SK-N-SH (cell line): ENCODE results near the gene GIMAP2. TPM values are rescaled to one million over a fixed set of nuclear protein-coding genes. Genes with fewer than 3 reads are reported as not detected.

ENCODE experiments used
- CTCF ChIA-PET: fragments of 300-600, 350-600 bp; formaldehyde crosslinking; extraction: SDS; loops from one replicate; lab custom pipeline; 2021; lab: Yijun Ruan, JAX
- POLR2A ChIA-PET: fragments of 350-600 bp; sonication (Branson Sonifier 250); formaldehyde crosslinking; extraction: SDS; loops from one replicate; lab custom pipeline; 2020; ENCODE audit warnings: antibody characterized with exemption, inconsistent platforms; lab: Yijun Ruan, JAX
- DNase-seq: peaks from one replicate; pipeline ENCODE4 v3.0.0; 2012
- H2AFZ ChIP-seq: fragments of 200-600 bp; sonication (generic); 2 replicates; pipeline ENCODE4 v1.8.1; 2016; ENCODE audit warnings: antibody characterized with exemption, mild to moderate bottlenecking, low read depth
- H3F3A ChIP-seq: fragments of 200-600 bp; sonication (generic); replicated peaks from 2 replicates; pipeline ENCODE3; 2016; ENCODE audit warnings: antibody characterized with exemption, mild to moderate bottlenecking; ENCODE audit not compliant: insufficient read depth
- H3K27ac ChIP-seq, 2 experiments: fragments of 200-500 bp in 1 of 2; fragments of 200-600 bp in 1 of 2; sonication (Bioruptor generic) in 1 of 2; sonication (generic), shearing (Covaris generic) in 1 of 2; 2 replicates each; pipeline versions ENCODE4 v1.5.1 to v1.6.1; 2014 to 2016; ENCODE audit warnings: low read depth in 2 of 2, inconsistent platforms in 1 of 2, low read length in 1 of 2, mild to moderate bottlenecking in 1 of 2, mixed read lengths in 1 of 2
- H3K27me3 ChIP-seq: fragments of 200-600 bp; sonication (generic), shearing (Covaris generic); 2 replicates; pipeline ENCODE4 v1.6.1; 2016; ENCODE audit warnings: mixed run types; ENCODE audit not compliant: insufficient read depth
- H3K36me3 ChIP-seq, 2 experiments: fragments of 200-500 bp in 1 of 2; fragments of 200-600 bp in 1 of 2; sonication (Bioruptor generic) in 1 of 2; sonication (generic) in 1 of 2; replicated peaks in 1 of 2; 2 replicates each; pipeline versions ENCODE3 to v1.5.1; 2014 to 2016; ENCODE audit warnings: low read length in 1 of 2, mild to moderate bottlenecking in 1 of 2; ENCODE audit not compliant: insufficient read depth in 2 of 2, control insufficient read depth in 1 of 2
- H3K4me1 ChIP-seq, 2 experiments: fragments of 200-500 bp in 1 of 2; fragments of 200-600 bp in 1 of 2; sonication (Bioruptor generic) in 1 of 2; sonication (generic), shearing (Covaris generic) in 1 of 2; 2 replicates each; pipeline versions ENCODE4 v1.5.1 to v1.6.1; 2014 to 2016; ENCODE audit warnings: low read depth in 1 of 2, low read length in 1 of 2, mixed run types in 1 of 2; ENCODE audit not compliant: insufficient read depth in 2 of 2, control insufficient read depth in 1 of 2
- H3K4me2 ChIP-seq: fragments of 200-600 bp; sonication (generic), shearing (Covaris generic); 2 replicates; pipeline ENCODE4 v1.6.1; 2017; ENCODE audit warnings: mixed run types
- H3K4me3 ChIP-seq, 2 experiments: fragments of 200-500 bp in 1 of 2; fragments of 200-600 bp in 1 of 2; sonication (Bioruptor generic) in 1 of 2; sonication (generic), shearing (Covaris generic) in 1 of 2; 2 replicates each; pipeline versions ENCODE4 v1.5.1 to v1.8.1; 2014 to 2016; ENCODE audit warnings: low read depth in 2 of 2, inconsistent platforms in 1 of 2, low read length in 1 of 2, mild to moderate bottlenecking in 1 of 2, mixed read lengths in 1 of 2, moderate library complexity in 1 of 2
- H3K79me2 ChIP-seq: fragments of 200-600 bp; sonication (generic); 2 replicates; pipeline ENCODE4 v1.8.1; 2017; ENCODE audit warnings: mild to moderate bottlenecking; ENCODE audit not compliant: insufficient read depth
- H3K9ac ChIP-seq: fragments of 200-600 bp; sonication (generic); 2 replicates; pipeline ENCODE4 v1.6.1; 2017; ENCODE audit warnings: mixed run types
- H3K9me2 ChIP-seq: fragments of 200-600 bp; sonication (generic); 2 replicates; pipeline ENCODE4 v1.6.1; 2017; ENCODE audit warnings: mixed run types
- H3K9me3 ChIP-seq: fragments of 200-600 bp; sonication (generic); 2 replicates; pipeline ENCODE4 v1.6.1; 2017; ENCODE audit warnings: mixed run types, mild to moderate bottlenecking, moderate library complexity
- H4K20me1 ChIP-seq: fragments of 200-600 bp; sonication (generic); 2 replicates; pipeline ENCODE4 v1.6.1; 2017; ENCODE audit warnings: mild to moderate bottlenecking, mixed run types; ENCODE audit not compliant: insufficient read depth
- CHD2 ChIP-seq: fragments of 150-350 bp; IDR thresholded peaks from 2 replicates; pipeline ENCODE4 v1.6.1; 2018; ENCODE audit warnings: low read length; ENCODE audit not compliant: partially characterized antibody
- EP300 ChIP-seq, 2 experiments: IDR thresholded peaks; 2 replicates each; pipeline versions ENCODE4 v1.4.0 to v1.6.1; 2012; ENCODE audit warnings: borderline replicate concordance in 1 of 2, low read depth in 1 of 2, low read length in 1 of 2
- FOSL2 ChIP-seq: IDR thresholded peaks from 2 replicates; pipeline ENCODE4 v1.4.0; 2012; ENCODE audit warnings: low read depth, mild to moderate bottlenecking, moderate library complexity, borderline replicate concordance
- FOXM1 ChIP-seq: IDR thresholded peaks from 2 replicates; pipeline ENCODE4 v1.4.0; 2012; ENCODE audit warnings: low read depth, mild to moderate bottlenecking
- GABPA ChIP-seq: IDR thresholded peaks from 2 replicates; pipeline ENCODE4 v1.4.0; 2012; ENCODE audit warnings: low read depth, mild to moderate bottlenecking
- JUND ChIP-seq: IDR thresholded peaks from 2 replicates; pipeline ENCODE4 v1.4.0; 2012
- NFIC ChIP-seq: IDR thresholded peaks from 2 replicates; pipeline ENCODE4 v1.4.0; 2012; ENCODE audit warnings: borderline replicate concordance
- NRF1 ChIP-seq: IDR thresholded peaks from 2 replicates; pipeline ENCODE4 v1.6.1; 2012; ENCODE audit warnings: low read depth, mild to moderate bottlenecking, low read length
- POLR2AphosphoS5 ChIP-seq: IDR thresholded peaks from 2 replicates; pipeline ENCODE4 v1.6.1; 2012; ENCODE audit warnings: low read depth, low read length
- RAD21 ChIP-seq: IDR thresholded peaks from 2 replicates; pipeline ENCODE4 v1.6.1; 2012; ENCODE audit warnings: mild to moderate bottlenecking, low read length
- RCOR1 ChIP-seq: fragments of 150-350 bp; IDR thresholded peaks from 2 replicates; pipeline ENCODE4 v1.6.1; 2017; ENCODE audit warnings: antibody characterized with exemption, low read length
- SIN3A ChIP-seq: IDR thresholded peaks from 2 replicates; pipeline ENCODE4 v1.6.1; 2012; ENCODE audit warnings: low read depth, mild to moderate bottlenecking, low read length, moderate library complexity, borderline replicate concordance
- TAF1 ChIP-seq: IDR thresholded peaks from 2 replicates; pipeline ENCODE4 v1.6.1; 2012; ENCODE audit warnings: low read depth, mild to moderate bottlenecking, low read length, moderate library complexity, borderline replicate concordance
- YY1 ChIP-seq: IDR thresholded peaks from 2 replicates; pipeline ENCODE4 v1.4.0; 2012; ENCODE audit warnings: low read depth, mild to moderate bottlenecking
- WGBS: methylation state at CpG from one replicate; pipeline ENCODE4 v1.1.6; 2017; ENCODE audit warnings: low lambda C conversion rate; 5-methylcytosine and 5-hydroxymethylcytosine counted together
- polyA plus RNA-seq, 3 experiments: library from polyadenylated mRNA; depleted of rRNA; stranded (reverse); fragments of >200 nt; gene quantifications; 2 replicates each; pipeline ENCODE4 v1.2.3, GENCODE V29; 2012
- TF ChIP-seq, protein P1 (sequence below): IDR thresholded peaks from 2 replicates; pipeline ENCODE4; 2012

Gene GIMAP2
- polyA plus RNA-seq, 1 of the 3 experiments (the other 2 are of a cell fraction): 4.1 TPM

GRCh38 chr7:150695654-150696053 lies 10.1 kb downstream of the GIMAP2 start:
- no peak for DNase-seq
- Histone ChIP-seq H3K27me3 (no peaks in the 10 kb centered on the region), H3K9ac (no peak overlapping the region), H4K20me1 (no peaks in the 10 kb centered on the region), H3K79me2 (no peaks in the 10 kb centered on the region), H3K36me3 (no peaks in the 10 kb centered on the region), H3K9me2 (no peaks in the 10 kb centered on the region), H3K4me2 (no peak overlapping the region), H2AFZ (no peak overlapping the region), H3K4me3 (no peak overlapping the region), H3K9me3 (no peaks in the 10 kb centered on the region), H3K4me1 (no peaks in the 10 kb centered on the region), H3K27ac (no peak overlapping the region), H3F3A (no peaks in the 10 kb centered on the region)
- TF ChIP-seq POLR2AphosphoS5 (no peak), TAF1 (no peak), RAD21 (no peak), CHD2 (no peak)
- POLR2A ChIA-PET: no interaction called here
- 0% methylated on average over 2 of the region's 2 CpGs for WGBS
- CTCF ChIA-PET: no interaction called here

DNA sequence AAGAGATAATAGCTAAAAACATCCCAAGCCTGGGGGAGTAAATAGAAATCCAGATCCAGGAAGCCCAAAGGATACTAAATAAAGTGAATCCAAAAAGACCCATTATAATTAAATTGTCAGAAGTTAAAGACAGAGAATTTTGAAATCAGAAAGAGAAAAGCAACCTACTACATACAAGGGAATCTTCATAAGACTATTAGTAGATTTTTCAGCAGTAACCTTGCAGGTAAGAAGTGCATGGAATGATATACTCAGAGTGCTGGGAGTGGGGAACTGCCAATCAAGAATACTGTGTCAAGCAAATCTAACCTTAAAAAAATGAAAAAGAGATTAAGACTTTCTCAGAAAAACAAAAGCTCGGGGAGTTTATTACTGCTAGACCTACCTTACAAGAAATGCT lies 17.7 kb downstream of the GIMAP2 start:
- peaks cover 17% of the 10 kb centered on the region for H3K9me3 ChIP-seq
- no peak for DNase-seq
- H3K27ac ChIP-seq: no peak overlapping the region
- H3K4me3 ChIP-seq: no peak overlapping the region
- H3K9me2 ChIP-seq: no peaks in the 10 kb centered on the region
- WGBS: 0% methylated on average over 1 of the region's 1 CpG
- POLR2A ChIA-PET: no interaction called here
- H3K79me2 ChIP-seq: no peaks in the 10 kb centered on the region
- no peak overlapping the region for H3K9ac ChIP-seq
- H3K36me3 ChIP-seq: no peaks in the 10 kb centered on the region
- no peak overlapping the region for H3K4me2 ChIP-seq
- H3K4me1 ChIP-seq: no peaks in the 10 kb centered on the region
- CTCF ChIA-PET: no interaction called here
- H3F3A ChIP-seq: no peaks in the 10 kb centered on the region
- H3K27me3 ChIP-seq: no peaks in the 10 kb centered on the region
- no peak for TF ChIP-seq GABPA
- no peak for TF ChIP-seq JUND
- no peak for TF ChIP-seq NRF1
- TF ChIP-seq SIN3A: no peak
- TF ChIP-seq FOSL2: no peak
- TF ChIP-seq YY1: no peak
- TF ChIP-seq NFIC: no peak
- no peak for TF ChIP-seq POLR2AphosphoS5
- H4K20me1 ChIP-seq: no peaks in the 10 kb centered on the region
- no peak overlapping the region for H2AFZ ChIP-seq

DNA sequence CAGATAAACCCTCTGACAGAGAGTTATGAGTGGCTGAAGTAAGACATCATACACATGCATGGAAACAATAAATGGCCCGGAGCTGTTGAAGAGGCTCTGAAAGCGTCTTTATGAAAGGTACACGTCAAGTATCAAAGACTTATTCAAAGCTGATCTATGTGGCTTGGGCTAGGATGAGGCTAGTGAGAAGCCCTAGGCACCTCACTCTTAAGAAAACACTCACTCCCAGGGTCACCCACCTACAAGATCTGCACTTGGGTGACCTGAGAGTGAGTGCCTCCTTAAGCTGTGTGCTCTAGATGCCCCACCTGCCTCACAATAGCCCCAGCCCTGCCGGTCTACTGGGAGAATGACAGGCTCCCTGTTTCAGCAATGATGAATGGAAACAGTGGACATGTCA lies 29.8 kb downstream of the GIMAP2 start:
- H3K79me2 ChIP-seq: no peaks in the 10 kb centered on the region
- no peaks in the 10 kb centered on the region for H3F3A ChIP-seq
- WGBS: 8% methylated on average over 4 of the region's 4 CpGs
- H3K36me3 ChIP-seq: no peaks in the 10 kb centered on the region
- DNase-seq: no peak
- H3K4me2 ChIP-seq: no peak overlapping the region
- TF ChIP-seq TAF1 (no peak), JUND (no peak), CHD2 (no peak), FOXM1 (no peak), SIN3A (no peak), EP300 (IDR thresholded peaks at IDR 0.05; ENCODE audit: borderline replicate concordance in 1 of 2, low read depth in 1 of 2, low read length in 1 of 2) (no peak), RCOR1 (no peak)
- TF ChIP-seq, protein P1, sequence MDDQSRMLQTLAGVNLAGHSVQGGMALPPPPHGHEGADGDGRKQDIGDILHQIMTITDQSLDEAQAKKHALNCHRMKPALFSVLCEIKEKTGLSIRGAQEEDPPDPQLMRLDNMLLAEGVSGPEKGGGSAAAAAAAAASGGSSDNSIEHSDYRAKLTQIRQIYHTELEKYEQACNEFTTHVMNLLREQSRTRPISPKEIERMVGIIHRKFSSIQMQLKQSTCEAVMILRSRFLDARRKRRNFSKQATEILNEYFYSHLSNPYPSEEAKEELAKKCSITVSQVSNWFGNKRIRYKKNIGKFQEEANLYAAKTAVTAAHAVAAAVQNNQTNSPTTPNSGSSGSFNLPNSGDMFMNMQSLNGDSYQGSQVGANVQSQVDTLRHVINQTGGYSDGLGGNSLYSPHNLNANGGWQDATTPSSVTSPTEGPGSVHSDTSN: no peak
- no peaks in the 10 kb centered on the region for H3K9me2 ChIP-seq
- ChIA-PET CTCF (interaction anchor here (0.8 to 1.7 kb wide), 2 partner anchors 13 to 29 kb away, joined by 3 to 5 read pairs; no protein-coding TSS in a partner anchor), POLR2A (no interaction called here)
- H4K20me1 ChIP-seq: no peaks in the 10 kb centered on the region
- H2AFZ ChIP-seq: no peak overlapping the region
- H3K4me1 ChIP-seq: no peaks in the 10 kb centered on the region
- no peaks in the 10 kb centered on the region for H3K9me3 ChIP-seq
- no peak overlapping the region for H3K4me3 ChIP-seq
- no peak overlapping the region for H3K9ac ChIP-seq
- H3K27me3 ChIP-seq: peaks cover 33% of the 10 kb centered on the region
- H3K27ac ChIP-seq: no peak overlapping the region
